Duodenal mucosa (tissue), 2 donors: ENCODE data around the gene LRRC7.

Experiments
- H3K27ac ChIP-seq: one replicate; pipeline ENCODE4 v1.7.0; 2013; ENCODE audit warnings: low read depth, low read length
- H3K27me3 ChIP-seq, 2 donors: one replicate each; pipeline ENCODE4 v1.7.0; 2013; ENCODE audit warnings: low read length in 2 of 2, control low read depth in 1 of 2; ENCODE audit not compliant: insufficient read depth in 2 of 2, control insufficient read depth in 1 of 2
- H3K36me3 ChIP-seq, 2 donors: one replicate each; pipeline ENCODE4 v1.7.0; 2013; ENCODE audit warnings: low read length in 2 of 2, control low read depth in 1 of 2; ENCODE audit not compliant: insufficient read depth in 2 of 2, control insufficient read depth in 1 of 2
- H3K4me1 ChIP-seq, 2 donors: one replicate each; pipeline ENCODE4 v1.7.0; 2013; ENCODE audit warnings: low read length in 2 of 2, control low read depth in 1 of 2; ENCODE audit not compliant: insufficient read depth in 2 of 2, control insufficient read depth in 1 of 2
- H3K4me3 ChIP-seq, 2 donors: one replicate each; pipeline ENCODE4 v1.7.0; 2013; ENCODE audit warnings: low read length in 2 of 2, low read depth in 1 of 2
- H3K9ac ChIP-seq, 2 donors: one replicate each; pipeline ENCODE4 v1.7.0; 2013; ENCODE audit warnings: low read length in 2 of 2, low read depth in 1 of 2
- H3K9me3 ChIP-seq, 2 donors: one replicate each; pipeline ENCODE4 v1.7.0; 2013; ENCODE audit warnings: low read length in 2 of 2, control low read depth in 1 of 2; ENCODE audit not compliant: control insufficient read depth in 1 of 2

LRRC7 gene

DNA sequence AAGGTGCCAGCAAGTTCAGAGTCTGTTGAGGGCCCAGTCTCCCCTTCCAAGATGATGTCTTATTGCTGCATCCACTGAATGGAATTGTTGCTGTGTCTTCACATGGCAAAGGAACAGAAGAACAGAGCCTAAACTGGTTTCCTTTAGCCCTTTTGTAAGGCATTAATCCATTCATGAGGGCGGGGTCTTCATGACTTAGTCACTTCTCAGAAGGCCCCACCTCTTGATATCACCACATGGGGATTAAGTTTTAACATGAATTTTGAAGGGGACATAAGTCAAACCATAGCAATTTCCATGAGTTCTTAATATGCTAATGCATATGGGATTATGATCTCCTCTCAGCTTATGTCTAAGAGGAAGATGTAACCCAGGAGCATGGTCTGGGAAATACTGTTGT lies 182.9 kb downstream of the LRRC7 start:
- no peak overlapping the region for H3K27ac ChIP-seq
- no peaks in the 10 kb centered on the region for H3K9me3 ChIP-seq
- H3K4me1 ChIP-seq: no peaks in the 10 kb centered on the region
- no peaks in the 10 kb centered on the region for H3K27me3 ChIP-seq
- H3K36me3 ChIP-seq: no peaks in the 10 kb centered on the region
- no peak overlapping the region for H3K4me3 ChIP-seq
- H3K9ac ChIP-seq: no peak overlapping the region

DNA sequence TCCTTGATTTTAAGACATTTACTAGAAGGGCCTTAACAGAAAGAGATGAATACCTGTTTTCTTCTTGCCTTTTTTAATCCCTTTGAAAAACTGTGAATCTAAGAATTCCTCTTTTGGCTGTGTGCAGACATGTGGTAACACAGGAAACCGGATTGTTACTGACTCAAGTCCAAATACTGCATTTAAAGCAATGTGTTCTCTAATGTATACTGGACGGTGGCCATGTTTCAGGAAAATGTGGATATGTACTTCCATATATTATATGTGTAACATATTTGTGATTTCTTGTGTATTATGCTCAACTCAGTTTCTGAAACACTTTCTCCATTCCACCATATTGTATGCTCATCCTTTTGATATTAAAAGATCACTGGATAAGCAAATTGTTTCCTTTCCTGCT lies 185.1 kb downstream of the LRRC7 start:
- H3K36me3 ChIP-seq: no peaks in the 10 kb centered on the region
- no peak overlapping the region for H3K27ac ChIP-seq
- no peak overlapping the region for H3K9ac ChIP-seq
- no peaks in the 10 kb centered on the region for H3K27me3 ChIP-seq
- H3K4me3 ChIP-seq: no peak overlapping the region
- no peaks in the 10 kb centered on the region for H3K4me1 ChIP-seq
- no peaks in the 10 kb centered on the region for H3K9me3 ChIP-seq

DNA sequence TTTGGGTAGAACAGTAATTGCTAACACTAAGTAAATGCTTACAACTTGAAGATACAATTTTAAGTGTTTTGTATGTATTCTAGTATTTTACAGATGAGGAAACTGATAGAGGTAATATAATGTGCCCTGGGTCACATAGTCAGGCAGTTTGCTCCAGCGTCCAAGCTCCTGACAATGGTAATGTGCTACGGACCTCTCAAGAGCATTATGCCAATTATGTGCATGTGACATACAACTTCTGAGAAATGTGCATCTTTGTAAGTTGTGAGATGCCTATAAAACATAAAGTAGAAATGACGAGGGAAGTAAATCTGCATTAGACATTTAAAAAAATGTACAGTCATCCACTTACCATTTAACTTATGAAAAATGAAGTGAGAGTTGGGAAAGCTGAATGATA lies 186.8 kb downstream of the LRRC7 start:
- Histone ChIP-seq H3K27me3 (no peaks in the 10 kb centered on the region), H3K4me1 (no peaks in the 10 kb centered on the region), H3K4me3 (no peak overlapping the region), H3K9me3 (no peaks in the 10 kb centered on the region), H3K9ac (no peak overlapping the region), H3K27ac (no peak overlapping the region), H3K36me3 (no peaks in the 10 kb centered on the region)

DNA sequence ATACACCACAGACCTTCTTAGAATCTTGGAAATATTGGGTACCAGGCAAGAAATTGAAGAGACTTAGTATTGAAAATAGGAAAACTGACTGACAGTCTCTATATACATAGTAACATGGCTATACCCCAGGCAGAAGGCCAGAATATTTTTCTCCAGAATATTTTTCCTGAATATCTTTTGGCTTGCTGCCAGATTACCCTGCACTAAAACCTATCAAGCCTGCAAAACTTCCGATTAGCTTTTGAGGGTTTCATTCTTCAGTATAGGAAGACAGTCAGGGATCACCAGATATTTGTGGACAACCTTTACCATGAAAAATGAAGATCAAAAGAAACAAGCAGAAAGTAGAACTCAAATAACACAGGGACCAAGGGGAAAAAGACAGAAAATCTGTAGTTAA lies 187.9 kb downstream of the LRRC7 start:
- Histone ChIP-seq H3K36me3 (no peaks in the 10 kb centered on the region), H3K4me3 (no peak overlapping the region), H3K27me3 (no peaks in the 10 kb centered on the region), H3K4me1 (peaks cover 0 to under 1% of the 10 kb centered on the region in 2 donors), H3K27ac (no peak overlapping the region), H3K9me3 (no peaks in the 10 kb centered on the region), H3K9ac (no peak overlapping the region)

DNA sequence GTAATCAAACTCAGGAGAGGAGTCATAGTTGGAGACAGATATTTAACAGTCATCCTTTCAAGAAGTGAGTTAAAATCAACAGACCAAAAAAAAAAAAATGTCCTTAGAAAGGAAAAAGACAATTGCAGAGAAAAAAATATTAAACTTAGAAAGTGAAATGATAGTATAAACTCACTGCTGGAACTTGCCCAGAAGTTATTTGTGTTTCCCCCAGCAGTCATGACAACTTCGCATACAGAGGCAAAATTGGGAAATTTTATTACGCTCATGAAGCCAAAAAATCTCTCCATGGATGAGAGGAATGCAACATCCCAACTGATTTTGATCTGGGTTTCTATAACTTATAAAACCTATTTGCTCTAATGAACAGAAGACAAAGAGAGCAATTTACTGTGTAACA lies 198.2 kb downstream of the LRRC7 start:
- no peaks in the 10 kb centered on the region for H3K27me3 ChIP-seq
- no peak overlapping the region for H3K4me3 ChIP-seq
- H3K4me1 ChIP-seq: peaks cover 0 to under 1% of the 10 kb centered on the region in 2 donors
- H3K36me3 ChIP-seq: no peaks in the 10 kb centered on the region
- H3K9ac ChIP-seq: no peak overlapping the region
- H3K27ac ChIP-seq: no peak overlapping the region
- H3K9me3 ChIP-seq: no peaks in the 10 kb centered on the region

DNA sequence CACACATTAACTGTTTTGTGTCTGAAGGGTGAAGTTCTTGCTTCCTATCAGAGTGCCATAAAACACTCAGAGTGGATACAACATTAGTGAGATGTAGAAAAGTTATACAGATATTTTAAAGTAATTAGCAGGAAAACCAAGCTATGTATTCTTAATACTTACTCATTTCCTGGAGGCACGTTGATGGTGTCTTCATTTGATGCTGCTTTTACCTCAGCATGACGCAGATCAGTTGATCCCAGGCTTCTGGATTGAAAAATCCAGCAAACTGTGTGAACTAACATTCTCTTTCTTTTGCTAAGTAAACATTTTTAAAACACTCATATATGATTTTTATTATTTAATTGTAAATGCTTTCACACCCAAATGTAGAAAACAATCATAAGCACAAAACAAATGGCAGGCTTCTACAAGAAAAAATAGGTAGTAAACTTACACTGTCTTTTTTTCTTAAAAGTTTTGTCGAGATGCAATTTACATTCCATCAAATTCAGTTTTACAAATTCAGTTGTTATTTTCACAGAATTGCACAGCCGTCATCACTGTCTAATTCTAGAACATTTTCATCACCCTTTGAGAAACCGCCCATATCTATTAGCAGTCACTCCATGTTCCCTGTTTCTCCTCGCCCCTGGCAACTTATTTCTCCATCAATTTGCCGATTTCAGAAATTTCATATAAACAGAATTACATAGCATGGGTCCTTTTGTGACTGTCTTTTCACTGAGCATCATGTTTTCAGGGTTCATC lies 198.9 kb downstream of the LRRC7 start:
- Histone ChIP-seq H3K9me3 (no peaks in the 10 kb centered on the region), H3K4me1 (no peaks in the 10 kb centered on the region), H3K27ac (no peak overlapping the region), H3K27me3 (no peaks in the 10 kb centered on the region), H3K9ac (no peak overlapping the region), H3K36me3 (no peaks in the 10 kb centered on the region), H3K4me3 (no peak overlapping the region)

DNA sequence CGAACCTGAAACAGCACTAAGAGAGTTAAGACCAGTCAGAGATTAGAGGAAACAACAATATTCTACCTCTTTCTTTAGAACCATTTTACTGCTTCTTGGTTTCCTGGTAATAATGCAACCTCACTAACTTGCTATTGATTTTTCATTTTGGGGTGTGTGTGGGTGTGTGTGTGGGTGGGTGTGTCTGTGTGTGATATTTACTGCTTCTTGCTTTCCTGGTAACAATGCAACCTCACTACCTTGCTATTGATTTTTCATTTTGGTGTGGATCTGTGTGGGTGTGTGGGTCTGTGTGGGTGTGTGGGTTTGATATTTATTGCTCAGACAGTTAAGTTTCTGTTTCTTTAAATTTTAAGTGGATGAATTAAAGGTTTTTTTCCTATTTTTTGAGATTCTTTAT lies 208.8 kb downstream of the LRRC7 start:
- no peak overlapping the region for H3K4me3 ChIP-seq
- H3K9me3 ChIP-seq: no peaks in the 10 kb centered on the region
- H3K4me1 ChIP-seq: peaks cover 7 to 12% of the 10 kb centered on the region in 2 donors
- no peak overlapping the region for H3K9ac ChIP-seq
- H3K27me3 ChIP-seq: no peaks in the 10 kb centered on the region
- H3K36me3 ChIP-seq: no peaks in the 10 kb centered on the region
- H3K27ac ChIP-seq: no peak overlapping the region

DNA sequence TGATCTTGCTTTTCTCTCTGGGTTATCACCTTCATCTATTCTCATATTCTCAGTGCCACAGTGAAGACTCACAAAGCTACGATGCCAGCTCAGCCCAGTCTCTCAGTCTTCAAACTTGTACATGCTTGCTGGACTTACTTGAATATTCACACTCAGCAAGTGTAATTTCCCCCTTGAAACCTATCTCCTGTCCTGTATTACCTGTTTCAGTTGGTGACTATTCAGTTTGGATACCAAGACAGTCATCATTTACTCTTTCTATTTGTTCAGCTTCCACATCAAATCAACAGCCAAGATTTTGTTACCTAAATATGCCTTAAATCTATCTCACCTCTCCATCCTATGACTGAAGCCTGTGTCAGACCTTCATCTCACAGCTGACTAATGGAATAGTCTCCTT lies 209.7 kb downstream of the LRRC7 start:
- H3K4me1 ChIP-seq: peaks cover 7 to 12% of the 10 kb centered on the region in 2 donors
- no peaks in the 10 kb centered on the region for H3K27me3 ChIP-seq
- H3K9me3 ChIP-seq: no peaks in the 10 kb centered on the region
- H3K4me3 ChIP-seq: no peak overlapping the region
- H3K27ac ChIP-seq: no peak overlapping the region
- H3K9ac ChIP-seq: no peak overlapping the region
- no peaks in the 10 kb centered on the region for H3K36me3 ChIP-seq

DNA sequence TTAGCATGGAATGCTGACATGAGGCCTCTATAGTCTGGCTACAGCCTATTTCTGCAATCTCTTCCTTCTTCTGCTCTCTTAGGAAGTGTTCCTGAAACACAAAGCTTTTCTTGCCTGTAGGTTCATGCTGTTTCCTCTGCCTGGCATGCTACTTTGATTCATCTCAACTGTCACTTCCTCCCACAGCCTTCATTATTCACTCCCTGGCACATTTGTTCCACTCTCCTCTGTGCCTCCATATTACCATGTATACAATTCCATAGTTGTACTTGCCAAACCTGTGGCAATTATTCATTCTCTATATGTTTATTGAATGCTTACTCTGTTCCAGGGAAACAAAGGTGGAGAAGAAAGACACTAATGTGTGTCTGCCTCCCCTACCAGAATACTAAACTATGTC lies 210.2 kb downstream of the LRRC7 start:
- H3K9ac ChIP-seq: no peak overlapping the region
- H3K4me3 ChIP-seq: no peak overlapping the region
- no peak overlapping the region for H3K27ac ChIP-seq
- no peaks in the 10 kb centered on the region for H3K27me3 ChIP-seq
- H3K4me1 ChIP-seq: peaks cover 7 to 12% of the 10 kb centered on the region in 2 donors
- H3K36me3 ChIP-seq: no peaks in the 10 kb centered on the region
- no peaks in the 10 kb centered on the region for H3K9me3 ChIP-seq

DNA sequence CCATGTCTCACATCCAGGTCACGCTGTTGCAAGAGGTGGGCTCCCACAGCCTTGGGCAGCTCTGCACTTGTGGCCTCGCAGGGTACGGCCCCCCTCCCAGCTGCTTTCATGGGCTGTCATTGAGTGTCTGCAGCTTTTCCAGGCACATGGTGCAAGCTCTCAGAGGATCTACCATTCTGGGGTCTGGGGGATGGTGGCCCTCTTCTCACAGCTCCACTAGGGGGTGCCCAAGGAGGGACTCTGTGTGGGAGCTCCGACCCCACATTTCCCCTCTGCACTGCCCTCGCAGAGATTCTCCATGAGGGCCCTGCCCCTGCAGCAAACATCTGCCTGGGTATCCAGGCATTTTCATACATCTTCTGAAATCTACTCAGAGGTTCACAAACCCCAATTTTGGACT lies 219.4 kb downstream of the LRRC7 start:
- Histone ChIP-seq H3K27ac (no peak overlapping the region), H3K9me3 (no peaks in the 10 kb centered on the region), H3K4me3 (no peak overlapping the region), H3K4me1 (no peaks in the 10 kb centered on the region), H3K27me3 (no peaks in the 10 kb centered on the region), H3K36me3 (no peaks in the 10 kb centered on the region), H3K9ac (no peak overlapping the region)

DNA sequence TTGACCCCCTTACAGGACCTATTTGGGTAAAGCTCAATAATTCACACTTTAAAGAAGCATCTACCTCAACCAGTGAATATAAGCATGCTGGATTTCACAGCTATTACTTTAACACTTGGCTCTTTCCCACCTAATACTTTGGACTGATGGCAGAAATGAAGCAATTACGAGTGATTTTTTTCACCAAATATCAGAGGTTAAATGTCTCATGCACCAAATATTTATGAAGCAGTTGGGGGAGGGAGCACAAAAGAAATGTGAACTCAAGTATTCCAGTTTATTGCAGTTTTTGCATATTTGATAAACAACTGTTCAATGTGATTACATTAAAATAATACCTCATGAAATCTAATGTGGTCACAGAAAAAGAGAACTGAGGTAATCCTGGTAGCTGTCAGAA lies 223.6 kb downstream of the LRRC7 start:
- no peak overlapping the region for H3K9ac ChIP-seq
- no peak overlapping the region for H3K27ac ChIP-seq
- no peaks in the 10 kb centered on the region for H3K4me1 ChIP-seq
- no peaks in the 10 kb centered on the region for H3K9me3 ChIP-seq
- H3K4me3 ChIP-seq: no peak overlapping the region
- no peaks in the 10 kb centered on the region for H3K27me3 ChIP-seq
- H3K36me3 ChIP-seq: no peaks in the 10 kb centered on the region
